Dermis blood vessel endothelial cell (primary cell): ENCODE results near the gene SIRT6. TPM values are rescaled to one million over a fixed set of nuclear protein-coding genes. Genes with fewer than 3 reads are reported as not detected.
"Not testable (repeated sequence)": the region's sequence is repeated elsewhere in the genome, so short reads cannot be mapped to it uniquely, and the experiment has no call there.

Experiments
- DNase-seq: peaks from one replicate; pipeline ENCODE4 v3.0.0; 2010
- total RNA-seq: library from RNA; depleted of rRNA; stranded (reverse); fragments of >200 nt; gene quantifications from 2 replicates; pipeline ENCODE4 v1.2.3, GENCODE V29; 2014

Gene SIRT6
- total RNA-seq, 1 donor from 2014 or later: 23.1 TPM

GRCh38 chr19:4130744-4131438 lies 51.5 kb downstream of the SIRT6 start:
- DNase-seq: no peak

DNA sequence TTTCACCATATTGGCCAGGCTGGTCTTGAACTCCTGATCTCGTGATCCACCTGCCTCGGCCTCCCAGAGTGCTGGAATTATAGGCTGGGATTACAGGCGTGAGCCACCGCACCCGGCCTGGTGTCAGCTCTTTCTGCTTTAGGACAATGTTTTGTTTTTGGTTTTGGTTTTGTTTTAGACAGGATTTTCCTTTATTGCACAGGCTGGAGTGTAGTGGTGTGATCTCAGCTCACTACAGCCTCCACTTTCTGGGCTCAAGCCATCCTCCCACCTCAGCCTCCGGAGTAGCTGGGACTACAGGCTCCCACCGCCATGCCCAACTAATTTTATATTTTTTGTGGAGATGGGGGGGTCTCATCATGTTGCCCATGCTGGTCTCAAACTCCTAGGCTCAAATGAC lies 53.3 kb downstream of the SIRT6 start:
- not testable (repeated sequence) for DNase-seq

DNA sequence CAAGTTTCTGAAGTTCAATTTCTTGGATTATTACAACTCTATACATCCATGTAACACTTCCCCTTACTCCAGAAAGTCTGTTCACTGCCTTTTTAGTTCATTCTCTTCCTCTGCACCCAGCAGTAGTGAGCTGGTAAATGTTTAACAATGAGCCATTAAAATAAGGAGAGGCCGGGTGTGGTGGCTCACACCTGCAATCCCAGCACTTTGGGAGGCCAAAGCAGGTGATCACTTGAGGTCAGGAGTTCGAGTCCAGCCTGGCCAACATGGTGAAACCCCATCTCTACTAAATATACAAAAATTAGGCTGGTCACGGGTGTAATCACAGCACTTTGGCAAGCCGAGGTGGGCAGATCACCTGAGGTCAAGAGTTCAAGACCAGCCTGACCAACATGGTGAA lies 55.0 kb downstream of the SIRT6 start:
- DNase-seq: not testable (repeated sequence)

DNA sequence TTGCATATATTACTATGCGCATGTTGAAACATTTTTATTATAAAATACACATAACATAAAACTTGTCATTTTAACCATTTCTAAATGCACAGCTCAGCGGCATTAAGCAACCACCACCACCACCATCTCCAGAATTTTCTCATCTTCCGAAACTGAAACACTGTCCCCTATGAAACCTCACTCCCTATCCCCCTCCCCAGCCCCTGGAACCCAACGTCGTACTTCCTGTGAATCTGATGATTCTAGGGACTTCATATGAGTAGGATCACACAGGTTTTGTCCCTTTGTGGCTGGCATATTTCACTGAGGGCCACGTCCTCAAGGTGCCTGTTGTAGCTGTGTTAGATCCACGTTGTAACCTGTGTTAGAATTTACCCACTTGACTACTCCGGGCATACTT lies 57.7 kb downstream of the SIRT6 start:
- no peak for DNase-seq

Other genes with a start within 250 kb of the SIRT6 start
- gene NMRK2, start 249.5 kb downstream of the SIRT6 start, total RNA-seq: not detected in 2 replicates
- gene DAPK3, start 211.5 kb downstream of the SIRT6 start, total RNA-seq: 151 and 203 TPM in 2 replicates
- 2,677 and 3,798 TPM in 2 replicates for gene EEF2, start 197.1 kb downstream of the SIRT6 start, total RNA-seq
- gene PIAS4, start 174.8 kb downstream of the SIRT6 start, total RNA-seq: 22.0 and 27.2 TPM in 2 replicates
- 17.4 and 30.3 TPM in 2 replicates for gene ZBTB7A, start 115.7 kb downstream of the SIRT6 start, total RNA-seq
- gene MAP2K2, start 58.4 kb downstream of the SIRT6 start, total RNA-seq: 152 and 183 TPM in 2 replicates
- not detected in 2 replicates for gene CREB3L3, start 28.9 kb downstream of the SIRT6 start, total RNA-seq
- gene ANKRD24, start 126 bp upstream of the SIRT6 start, total RNA-seq: 0.42 and 0.68 TPM in 2 replicates
- 0.47 and 3.1 TPM in 2 replicates for gene EBI3, start 47.0 kb upstream of the SIRT6 start, total RNA-seq
- 23.7 and 24.4 TPM in 2 replicates for gene YJU2, start 64.5 kb upstream of the SIRT6 start, total RNA-seq
- not detected in 2 replicates for gene SHD, start 96.7 kb upstream of the SIRT6 start, total RNA-seq
- gene TMIGD2, start 119.8 kb upstream of the SIRT6 start, total RNA-seq: not detected in 2 replicates
- gene FSD1, start 122.0 kb upstream of the SIRT6 start, total RNA-seq: 7.0 and 11.0 TPM in 2 replicates
- 28.1 and 36.6 TPM in 2 replicates for gene STAP2, start 156.3 kb upstream of the SIRT6 start, total RNA-seq
- gene MPND, start 161.0 kb upstream of the SIRT6 start, total RNA-seq: 6.5 and 7.7 TPM in 2 replicates
- 38.6 and 102 TPM in 2 replicates for gene SH3GL1, start 218.0 kb upstream of the SIRT6 start, total RNA-seq
- 8.7 and 19.5 TPM in 2 replicates for gene CHAF1A, start 220.1 kb upstream of the SIRT6 start, total RNA-seq